GM12878 (cell line): ENCODE results near the gene ZNF335. TPM values are rescaled to one million over a fixed set of nuclear protein-coding genes. Genes with fewer than 3 reads are reported as not detected.

Experiments
- ATF3 ChIP-seq: IDR thresholded peaks from 2 replicates; pipeline ENCODE4 v1.6.1; 2011; ENCODE audit warnings: low read depth, mild to moderate bottlenecking, low read length, moderate library complexity, borderline replicate concordance; ENCODE audit errors: extremely low read depth
- BCL11A ChIP-seq: IDR thresholded peaks from 2 replicates; pipeline ENCODE4 v1.6.1; 2011; ENCODE audit warnings: low read depth, low read length
- BMI1 ChIP-seq: fragments of 450-650 bp; IDR thresholded peaks from 2 replicates; pipeline ENCODE4 v1.6.1; 2016; ENCODE audit warnings: mild to moderate bottlenecking, moderate library complexity, borderline replicate concordance
- CBX3 ChIP-seq: fragments of 200-600 bp; sonication (generic); IDR thresholded peaks from 2 replicates; pipeline ENCODE4 v1.6.1; 2016; ENCODE audit warnings: low read depth, borderline replicate concordance
- CBX5 ChIP-seq: sonication (generic); IDR thresholded peaks from 2 replicates; pipeline ENCODE4 v1.6.1; 2016; ENCODE audit warnings: low read depth, moderate library complexity, mild to moderate bottlenecking, inconsistent platforms
- CHD2 ChIP-seq: IDR thresholded peaks from 2 replicates; pipeline ENCODE4 v1.6.1; 2011; ENCODE audit warnings: low read depth, low read length, improper control_type of control experiment, borderline replicate concordance
- CREM ChIP-seq: IDR thresholded peaks from 2 replicates; pipeline ENCODE4 v1.6.1; 2014; ENCODE audit warnings: antibody characterized with exemption, low read depth
- EP300 ChIP-seq, 2 experiments: fragments of 150-350 bp in 1 of 2; IDR thresholded peaks; 2 replicates each; pipeline ENCODE4 v1.6.1; 2011 to 2012; ENCODE audit warnings: low read depth in 2 of 2, low read length in 2 of 2, borderline replicate concordance in 1 of 2, improper control_type of control experiment in 1 of 2, inconsistent platforms in 1 of 2; ENCODE audit not compliant: control insufficient read depth in 1 of 2
- FOS ChIP-seq: IDR thresholded peaks from 3 replicates; pipeline ENCODE4 v1.6.1; 2011; ENCODE audit warnings: borderline replicate concordance; ENCODE audit not compliant: insufficient read length; ENCODE audit errors: extremely low read depth
- HDGF ChIP-seq: fragments of 450-650 bp; IDR thresholded peaks from 2 replicates; pipeline ENCODE4 v1.6.1; 2016; ENCODE audit warnings: antibody characterized with exemption
- IKZF2 ChIP-seq, 2 experiments: fragments of 450-650 bp; IDR thresholded peaks; 2 replicates each; pipeline ENCODE4 v1.6.1; 2017; ENCODE audit warnings: mild to moderate bottlenecking in 2 of 2, moderate library complexity in 2 of 2
- NR2C1 ChIP-seq: fragments of 450-650 bp; IDR thresholded peaks from 2 replicates; pipeline ENCODE4 v1.6.1; 2017; ENCODE audit warnings: antibody characterized with exemption, mild to moderate bottlenecking, moderate library complexity
- POLR2AphosphoS5 ChIP-seq: IDR thresholded peaks from 2 replicates; pipeline ENCODE4 v1.6.1; 2011; ENCODE audit warnings: mild to moderate bottlenecking, low read length, inconsistent platforms
- SIX5 ChIP-seq: IDR thresholded peaks from 2 replicates; pipeline ENCODE4 v1.6.1; 2011; ENCODE audit warnings: mild to moderate bottlenecking, low read depth, low read length, moderate library complexity; ENCODE audit not compliant: severe bottlenecking
- SRF ChIP-seq, 2 experiments: IDR thresholded peaks; 2 replicates each; pipeline ENCODE4 v1.6.1; 2011; ENCODE audit warnings: low read depth in 2 of 2, low read length in 2 of 2, mild to moderate bottlenecking in 1 of 2, moderate library complexity in 1 of 2
- WRNIP1 ChIP-seq: IDR thresholded peaks from 2 replicates; pipeline ENCODE4 v1.6.1; 2011; ENCODE audit warnings: low read depth, low read length, improper control_type of control experiment, borderline replicate concordance
- YBX1 ChIP-seq: fragments of 450-650 bp; IDR thresholded peaks from 2 replicates; pipeline ENCODE4 v1.6.1; 2016; ENCODE audit warnings: antibody characterized with exemption
- ZBTB40 ChIP-seq: fragments of 450-650 bp; IDR thresholded peaks from 2 replicates; pipeline ENCODE4 v1.6.1; 2016; ENCODE audit warnings: mild to moderate bottlenecking, moderate library complexity, borderline replicate concordance
- ZNF384 ChIP-seq: IDR thresholded peaks from 2 replicates; pipeline ENCODE4 v1.6.1; 2012; ENCODE audit warnings: low read depth, mild to moderate bottlenecking, low read length, improper control_type of control experiment, borderline replicate concordance
- polyA plus RNA-seq, 11 experiments: library from polyadenylated mRNA; depleted of rRNA in 4 of 11; unstranded in 6 of 11; stranded (reverse) in 5 of 11; fragments of >200 nt; fragmentation: Nextera tagmentation in 4 of 11; fragmentation: Illumina TruSeq in 1 of 11; extraction: Ambion mirVana in 4 of 11; extraction: Trizol in 1 of 11; gene quantifications; 1 replicate in 1 of 11; 2 replicates in 10 of 11; pipeline versions ENCODE4 v1.2.1 to v1.2.3, GENCODE V29; 2011 to 2016; ENCODE audit warnings: inconsistent platforms in 2 of 11, missing spikeins in 2 of 11, low read depth in 1 of 11
- total RNA-seq, 4 experiments: library from RNA; depleted of rRNA in 3 of 4; stranded (reverse); fragments of >200 nt in 3 of 4; fragmentation: Illumina TruSeq in 1 of 4; extraction: Trizol in 1 of 4; gene quantifications; 2 replicates each; pipeline versions ENCODE4 v1.2.1 to v1.2.3, GENCODE V29; 2013 to 2021
- TF ChIP-seq, protein P1 (sequence below): fragments of 450-650 bp; formaldehyde crosslinking; IDR thresholded peaks from 2 replicates; pipeline ENCODE4 v1.4.0; 2022; ENCODE audit warnings: mild to moderate bottlenecking, moderate library complexity
- TF ChIP-seq, protein P2 (sequence below): fragments of 450-650 bp; IDR thresholded peaks from 2 replicates; pipeline ENCODE4 v1.6.1; 2016; ENCODE audit warnings: mild to moderate bottlenecking

Gene ZNF335
- total and polyA plus RNA-seq, 10 of the 15 experiments (the other 5 are each of a cell fraction or from before 2014, with no cell fraction given) = 0.74 to 30.1 (median 14.5) TPM

DNA sequence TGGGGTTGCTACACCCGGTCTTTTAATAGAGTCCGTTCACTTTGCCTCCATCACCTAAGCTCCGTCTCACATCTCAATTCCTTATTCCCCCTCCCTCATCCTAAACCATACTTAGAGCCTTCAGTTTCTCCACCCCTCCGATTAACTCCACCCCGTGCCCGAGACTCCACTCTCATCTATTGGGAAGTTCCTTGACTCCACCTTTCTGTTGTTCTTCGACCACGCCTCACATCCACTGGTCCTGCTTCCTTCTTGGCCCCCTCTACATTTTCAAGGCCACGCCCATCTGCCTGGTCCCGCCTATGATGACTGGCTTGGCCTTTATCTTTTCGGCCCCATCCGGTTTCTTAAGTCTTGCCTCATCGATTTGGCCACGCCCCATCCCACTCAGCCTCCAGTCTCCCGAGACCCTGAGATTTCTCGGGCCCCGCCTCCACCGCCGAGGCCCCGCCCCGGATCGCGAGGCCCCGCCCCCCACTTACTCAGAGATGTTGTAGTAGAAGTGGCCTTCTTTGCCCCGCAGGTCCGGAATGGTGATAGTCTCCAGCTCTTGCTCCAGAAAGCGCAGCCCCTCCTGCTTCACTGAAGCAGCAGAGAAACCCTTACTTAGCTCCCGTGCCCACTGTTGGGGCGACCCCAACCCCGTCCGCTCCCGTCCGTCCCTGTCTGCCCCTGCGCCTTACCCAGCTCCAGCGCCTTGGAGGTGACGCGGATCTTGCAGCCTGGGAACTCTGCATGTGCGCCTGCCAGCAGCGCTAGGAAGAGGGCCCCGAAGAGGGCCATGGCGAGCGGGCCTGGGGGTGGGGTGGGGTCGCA is 61.1 kb downstream of the ZNF335 start (continued):
- TF ChIP-seq ZBTB40 (no peak), NR2C1 (no peak), CBX5 (no peak), BCL11A (no peak), SIX5 (no peak), IKZF2 (IDR thresholded peaks at IDR 0.05) (no peak), SRF (IDR thresholded peaks at IDR 0.05; ENCODE audit: low read depth in 2 of 2, low read length in 2 of 2) (peak in 1 of 2 experiments; percentile 55; a peak in 1 of 4 replicates), ATF3 (no peak), WRNIP1 (no peak), BMI1 (no peak), EP300 (IDR thresholded peaks at IDR 0.05; ENCODE audit: borderline replicate concordance in 1 of 2, control insufficient read depth in 1 of 2, low read depth in 2 of 2, low read length in 2 of 2) (no peak), YBX1 (no peak), CHD2 (peak; percentile 90), FOS (no peak), HDGF (peak; percentile 99), CBX3 (no peak), POLR2AphosphoS5 (peak; percentile 77), ZNF384 (0 out of 2 replicates have a peak, but pooled peaks have one; percentile 29), CREM (peak; percentile 8; the same call in 1 of the 2 replicates)
- TF ChIP-seq, protein P1, sequence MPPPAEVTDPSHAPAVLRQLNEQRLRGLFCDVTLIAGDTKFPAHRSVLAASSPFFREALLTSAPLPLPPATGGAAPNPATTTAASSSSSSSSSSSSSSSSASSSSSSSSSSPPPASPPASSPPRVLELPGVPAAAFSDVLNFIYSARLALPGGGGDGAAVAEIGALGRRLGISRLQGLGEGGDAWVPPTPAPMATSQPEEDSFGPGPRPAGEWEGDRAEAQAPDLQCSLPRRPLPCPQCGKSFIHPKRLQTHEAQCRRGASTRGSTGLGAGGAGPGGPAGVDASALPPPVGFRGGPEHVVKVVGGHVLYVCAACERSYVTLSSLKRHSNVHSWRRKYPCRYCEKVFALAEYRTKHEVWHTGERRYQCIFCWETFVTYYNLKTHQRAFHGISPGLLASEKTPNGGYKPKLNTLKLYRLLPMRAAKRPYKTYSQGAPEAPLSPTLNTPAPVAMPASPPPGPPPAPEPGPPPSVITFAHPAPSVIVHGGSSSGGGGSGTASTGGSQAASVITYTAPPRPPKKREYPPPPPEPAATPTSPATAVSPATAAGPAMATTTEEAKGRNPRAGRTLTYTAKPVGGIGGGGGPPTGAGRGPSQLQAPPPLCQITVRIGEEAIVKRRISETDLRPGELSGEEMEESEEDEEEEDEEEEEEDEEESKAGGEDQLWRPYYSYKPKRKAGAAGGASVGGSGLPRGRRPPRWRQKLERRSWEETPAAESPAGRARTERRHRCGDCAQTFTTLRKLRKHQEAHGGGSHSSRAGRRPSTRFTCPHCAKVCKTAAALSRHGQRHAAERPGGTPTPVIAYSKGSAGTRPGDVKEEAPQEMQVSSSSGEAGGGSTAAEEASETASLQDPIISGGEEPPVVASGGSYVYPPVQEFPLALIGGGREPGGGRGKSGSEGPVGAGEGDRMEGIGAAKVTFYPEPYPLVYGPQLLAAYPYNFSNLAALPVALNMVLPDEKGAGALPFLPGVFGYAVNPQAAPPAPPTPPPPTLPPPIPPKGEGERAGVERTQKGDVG (CRISPR knock-in tag) = no peak
- TF ChIP-seq, protein P2, sequence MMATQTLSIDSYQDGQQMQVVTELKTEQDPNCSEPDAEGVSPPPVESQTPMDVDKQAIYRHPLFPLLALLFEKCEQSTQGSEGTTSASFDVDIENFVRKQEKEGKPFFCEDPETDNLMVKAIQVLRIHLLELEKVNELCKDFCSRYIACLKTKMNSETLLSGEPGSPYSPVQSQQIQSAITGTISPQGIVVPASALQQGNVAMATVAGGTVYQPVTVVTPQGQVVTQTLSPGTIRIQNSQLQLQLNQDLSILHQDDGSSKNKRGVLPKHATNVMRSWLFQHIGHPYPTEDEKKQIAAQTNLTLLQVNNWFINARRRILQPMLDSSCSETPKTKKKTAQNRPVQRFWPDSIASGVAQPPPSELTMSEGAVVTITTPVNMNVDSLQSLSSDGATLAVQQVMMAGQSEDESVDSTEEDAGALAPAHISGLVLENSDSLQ = peak; percentile 84
